GM21367 (cell line): ENCODE data around the gene MCM5.
"Not testable (repeated sequence)": the region's sequence is repeated elsewhere in the genome, so short reads cannot be mapped to it uniquely, and the experiment has no call there.

Source experiments
- ATAC-seq: cut with Tn5 transposase; IDR thresholded peaks from one replicate; pipeline ENCODE4 v1.9.1; 2021; ENCODE audit not compliant: unreplicated experiment

The MCM5 gene

DNA sequence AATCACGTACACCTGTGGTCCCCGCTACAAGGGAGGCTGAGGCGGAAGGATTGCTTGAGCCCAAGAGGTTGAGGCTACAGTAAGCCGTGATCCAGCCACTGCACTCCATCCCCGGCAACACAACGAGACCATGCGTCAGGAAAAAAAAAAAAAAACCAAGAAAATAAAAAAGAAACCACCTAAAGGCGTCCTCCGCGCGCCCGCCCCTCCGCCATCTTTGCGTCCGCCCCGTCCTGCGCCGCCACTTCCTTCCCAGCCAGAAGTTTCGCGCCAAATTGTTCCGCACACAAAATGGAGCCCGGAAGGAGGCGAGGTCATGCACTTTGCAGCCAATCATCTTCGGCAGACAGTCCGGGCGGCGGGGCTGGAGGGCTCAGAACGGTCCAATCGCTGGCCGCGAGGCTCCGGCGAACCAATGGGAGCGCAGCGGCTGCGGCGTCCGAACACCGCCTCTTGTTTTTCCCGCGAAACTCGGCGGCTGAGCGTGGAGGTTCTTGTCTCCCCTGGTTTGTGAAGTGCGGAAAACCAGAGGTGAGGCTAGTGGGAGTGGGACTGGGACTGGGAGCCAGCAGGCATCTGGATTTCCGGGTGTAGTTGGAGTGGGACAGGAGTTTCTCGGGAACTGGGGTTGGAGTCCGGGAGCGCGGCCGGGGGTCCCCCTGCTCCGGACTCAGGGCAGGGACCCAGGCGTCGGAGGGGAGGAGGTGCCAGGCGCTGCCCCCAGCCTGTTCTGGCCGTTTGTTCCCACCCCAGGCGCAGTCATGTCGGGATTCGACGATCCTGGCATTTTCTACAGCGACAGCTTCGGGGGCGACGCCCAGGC lies at the start of gene MCM5:
Gene MCM5, plus strand, starts transcription at position 463 of the 823 bp plus-strand sequence. Its CDS starts 299 bp downstream, at position 762.
- peak; percentile 78 for ATAC-seq

DNA sequence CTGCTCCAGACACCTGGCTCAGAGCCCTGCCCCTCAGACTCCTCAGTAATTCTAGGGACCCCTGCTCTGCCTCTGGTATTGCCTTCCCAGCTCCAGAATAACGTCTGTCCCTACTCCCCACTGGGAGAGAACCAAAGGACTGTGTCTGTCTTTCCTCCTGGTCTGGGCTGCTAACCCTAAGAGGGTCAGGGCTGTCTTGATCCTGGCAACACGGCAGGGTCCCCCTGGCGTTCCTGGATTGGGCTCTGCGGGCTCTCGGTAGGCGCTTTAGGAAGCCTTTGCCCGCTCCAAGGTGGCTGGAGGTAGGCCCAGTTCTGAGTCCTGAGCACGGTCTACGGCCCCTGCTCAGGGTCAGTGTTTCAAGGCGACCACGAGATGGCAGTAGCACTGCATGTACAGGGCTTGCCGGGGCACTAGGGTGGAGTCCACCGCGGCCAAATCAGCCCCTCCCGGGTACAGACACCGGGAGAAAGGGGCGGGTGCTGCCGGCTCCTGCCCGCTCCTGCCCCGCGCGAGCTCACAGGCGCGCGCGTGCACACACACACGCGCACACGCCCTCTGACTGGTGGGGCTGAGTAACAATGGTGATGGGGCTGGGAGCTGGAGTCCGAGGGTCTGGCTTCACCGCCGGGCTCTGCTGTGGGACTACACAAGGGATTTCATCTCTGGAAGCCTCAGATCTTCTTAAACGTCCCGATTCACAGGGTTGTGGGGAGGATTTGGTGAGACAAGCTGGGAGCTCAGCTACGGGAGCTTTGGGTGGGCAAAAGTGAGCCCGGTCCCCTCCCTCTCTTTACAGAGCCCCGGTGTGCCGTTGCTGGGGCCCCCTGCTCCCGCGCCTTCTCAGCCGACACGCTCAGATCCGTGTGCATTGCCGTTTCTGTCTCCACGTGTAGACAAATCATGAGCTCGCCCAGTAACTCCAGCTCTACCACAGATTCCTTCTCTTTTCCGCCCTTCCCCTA lies 49.1 kb upstream of the MCM5 start:
- peak; percentile 64 for ATAC-seq

DNA sequence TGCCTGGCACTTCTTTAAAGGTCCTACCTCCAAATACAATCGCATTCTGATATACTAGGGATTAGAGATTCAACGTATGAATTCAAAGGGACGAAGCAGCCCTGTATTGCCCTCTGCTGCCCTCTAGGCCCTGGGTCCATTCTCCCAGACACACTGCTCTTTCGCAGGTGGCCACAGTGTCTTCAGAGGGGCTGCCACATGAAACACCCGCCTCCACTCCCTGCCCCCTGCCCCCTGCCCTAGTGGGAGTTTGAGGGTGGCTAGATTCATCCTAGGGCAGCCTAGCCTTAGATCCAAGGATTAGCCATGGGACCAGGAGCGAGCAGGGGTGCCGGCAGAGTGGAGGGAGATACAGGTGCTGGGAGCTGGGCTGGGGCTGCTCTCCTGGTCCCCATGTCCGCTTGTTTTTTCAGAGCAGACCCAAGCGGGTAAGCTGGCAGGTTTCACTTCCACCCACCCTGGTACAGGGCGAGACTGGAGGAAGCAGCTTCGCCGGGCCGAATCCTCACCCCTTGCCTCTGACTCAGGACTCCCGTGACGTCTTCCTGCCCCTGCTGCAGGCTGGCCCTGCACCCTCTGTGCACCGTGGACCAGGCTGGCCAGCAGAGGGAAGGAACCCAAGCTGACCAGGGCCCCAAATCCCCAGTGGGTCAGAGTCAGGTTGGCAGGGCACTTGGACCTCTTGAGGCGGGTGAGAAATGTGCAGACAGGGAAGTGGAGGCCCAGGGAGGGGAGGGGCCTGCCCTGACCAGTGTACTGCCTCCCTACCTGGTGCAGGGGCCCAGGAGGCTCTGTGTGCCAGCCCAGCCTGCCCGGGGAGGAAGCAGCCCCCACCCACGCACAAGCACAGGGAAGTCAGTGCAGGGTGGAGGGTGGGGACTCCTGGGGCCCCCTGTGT lies 47.5 kb upstream of the MCM5 start:
- no peak for ATAC-seq

DNA sequence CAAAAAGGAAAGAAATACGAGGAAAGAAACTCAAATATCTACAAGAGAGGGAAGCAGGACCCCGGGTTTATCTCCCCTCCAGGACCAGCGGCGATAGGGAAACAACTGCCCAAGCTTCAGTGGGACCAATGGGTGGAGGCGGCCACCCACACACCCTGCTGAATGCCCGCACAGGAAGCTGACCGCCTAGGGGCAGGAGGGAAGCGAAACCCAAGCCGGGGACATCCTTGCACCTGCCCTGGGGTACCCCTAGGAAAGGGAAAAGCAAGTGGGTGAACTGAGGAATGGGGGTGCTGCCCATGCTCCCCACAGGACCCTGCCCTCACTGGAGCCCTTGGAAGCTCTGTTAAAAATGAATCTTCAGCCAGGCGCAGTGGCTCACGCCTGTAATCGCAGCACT lies 46.6 kb upstream of the MCM5 start:
- ATAC-seq = no peak

DNA sequence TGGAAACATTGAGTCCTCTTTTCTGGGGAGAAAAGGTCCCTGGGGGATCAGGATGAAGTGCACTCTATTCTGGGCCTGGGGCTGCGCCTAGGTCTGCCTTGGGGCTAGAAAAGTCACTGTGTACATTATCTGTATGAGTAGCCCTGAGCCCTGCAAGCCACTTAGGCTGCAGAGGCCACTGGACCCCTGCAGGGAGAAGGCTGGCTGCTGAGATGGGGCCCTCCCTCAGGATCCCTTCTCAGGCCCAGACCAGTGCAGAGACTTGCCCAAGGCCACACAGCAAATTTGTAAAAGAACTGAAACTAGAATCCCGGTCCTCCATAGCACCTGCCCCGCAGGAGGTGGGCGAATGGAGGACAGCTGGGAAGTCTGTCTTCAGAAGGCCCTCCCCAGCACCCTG lies 45.9 kb upstream of the MCM5 start:
- no peak for ATAC-seq

DNA sequence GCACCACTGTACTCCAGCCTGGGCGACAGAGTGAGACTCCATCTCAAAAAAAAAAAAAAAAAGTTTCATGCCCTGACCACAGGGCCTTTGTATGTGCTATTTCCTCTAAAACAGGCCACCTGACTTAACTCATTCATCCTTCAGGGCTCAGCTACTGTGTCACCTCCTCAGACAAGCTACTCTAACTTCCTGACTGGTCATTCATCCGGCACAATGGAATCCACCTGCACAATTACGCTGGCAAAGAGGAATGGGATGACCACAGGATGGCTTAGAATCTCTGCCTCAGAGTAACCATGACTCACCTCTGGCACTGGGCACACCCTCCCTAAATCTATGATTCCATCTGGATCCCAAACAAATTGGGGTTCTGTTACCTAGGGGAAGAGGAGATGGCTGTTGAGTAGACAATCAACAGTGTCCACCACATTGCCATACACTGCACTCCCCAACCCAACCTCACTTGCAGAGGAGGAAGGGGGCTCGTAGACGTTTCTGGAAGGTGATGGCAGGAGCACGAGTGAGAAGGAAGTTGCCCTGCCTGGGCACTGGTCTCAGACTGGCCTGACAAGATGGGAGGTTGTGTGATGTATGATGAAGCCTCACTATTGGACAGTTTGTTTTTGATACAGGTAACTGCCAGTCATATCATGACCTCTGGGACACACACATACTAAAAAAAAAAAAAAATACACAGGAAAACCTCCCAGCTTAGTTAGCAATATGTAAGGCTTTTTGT lies 41.9 kb upstream of the MCM5 start:
- ATAC-seq = no peak

DNA sequence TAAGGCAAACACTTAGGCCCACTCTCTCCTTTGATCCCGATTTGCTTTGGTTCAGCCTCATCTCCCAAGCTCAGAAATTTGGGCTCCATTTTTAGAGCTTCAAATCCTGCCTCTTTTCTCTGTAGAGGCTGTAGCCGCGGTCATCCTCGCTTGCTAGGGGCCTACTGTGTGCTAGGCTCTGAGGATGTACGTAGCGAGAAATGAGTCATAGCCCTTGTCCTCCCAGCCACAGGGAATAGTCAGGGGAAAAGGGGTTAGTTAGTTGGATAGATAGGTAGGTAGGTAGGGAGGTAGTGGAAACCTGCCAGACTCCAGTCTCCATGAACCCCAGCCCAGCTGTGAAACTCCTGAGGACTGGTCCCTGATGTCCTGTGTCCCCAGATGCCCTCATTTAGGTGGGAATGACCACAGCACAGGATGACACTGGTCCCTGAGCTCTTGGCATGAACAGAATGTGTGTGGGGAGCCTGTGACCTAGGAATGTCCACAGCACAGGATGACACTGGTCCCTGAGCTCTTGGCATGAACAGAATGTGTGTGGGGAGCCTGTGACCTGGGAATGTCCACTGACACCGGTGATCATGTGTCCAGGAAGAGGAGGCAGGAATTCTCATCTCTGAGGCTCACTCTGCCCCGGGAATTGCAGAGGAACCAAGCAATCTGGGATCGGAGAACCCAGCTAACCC lies 40.4 kb upstream of the MCM5 start:
- no peak for ATAC-seq

DNA sequence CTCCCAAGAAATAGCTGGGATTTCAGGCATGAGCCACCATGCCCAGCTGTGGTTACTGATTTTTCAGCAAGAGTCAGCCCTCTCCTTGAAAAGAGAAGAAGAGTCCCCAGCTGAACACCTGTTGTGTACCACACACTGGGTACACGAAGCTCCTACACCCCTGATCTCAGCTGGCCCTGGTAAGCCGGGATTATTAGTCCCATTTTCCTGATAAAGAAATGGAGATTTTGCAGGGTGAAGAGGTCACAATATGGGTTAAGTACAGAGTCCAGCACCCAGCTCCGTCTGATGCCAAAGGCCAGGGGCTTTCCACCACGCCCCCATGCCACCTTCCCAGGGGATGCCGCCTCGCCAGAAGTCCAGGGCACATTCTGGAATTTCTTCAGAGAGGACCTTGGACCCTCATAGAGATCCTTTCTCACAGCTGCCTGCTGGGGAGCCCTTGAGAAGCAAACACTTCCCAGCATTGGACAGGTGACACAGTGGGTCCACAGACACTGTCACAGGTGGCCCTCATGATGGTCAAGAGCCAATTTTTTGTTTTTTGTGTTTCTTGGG lies 38.9 kb upstream of the MCM5 start:
- ATAC-seq = no peak

DNA sequence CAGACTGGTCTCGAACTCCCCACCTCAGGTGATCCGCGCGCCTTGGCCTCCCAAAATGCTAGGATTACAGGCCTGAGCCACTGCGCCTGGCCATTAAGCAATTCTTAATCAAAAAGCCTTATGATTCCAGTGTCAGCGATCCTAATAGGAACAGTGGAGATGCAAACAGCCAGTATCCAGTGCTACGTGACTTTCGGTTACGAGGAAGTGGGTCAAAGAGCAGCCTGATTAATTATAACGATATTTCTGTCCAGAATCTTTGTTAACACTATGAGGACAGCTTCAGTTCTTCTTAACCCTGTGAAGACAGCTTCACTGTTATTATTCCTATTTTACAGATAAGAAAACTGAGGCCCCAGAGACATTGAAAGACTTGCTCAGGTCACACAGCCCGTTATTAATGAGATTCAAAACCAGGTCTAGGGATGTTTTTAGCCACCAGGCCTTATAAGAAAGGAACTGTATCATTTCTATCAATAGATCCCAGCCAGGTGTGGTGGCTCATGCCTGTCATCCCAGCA lies 36.3 kb upstream of the MCM5 start:
- no peak for ATAC-seq

DNA sequence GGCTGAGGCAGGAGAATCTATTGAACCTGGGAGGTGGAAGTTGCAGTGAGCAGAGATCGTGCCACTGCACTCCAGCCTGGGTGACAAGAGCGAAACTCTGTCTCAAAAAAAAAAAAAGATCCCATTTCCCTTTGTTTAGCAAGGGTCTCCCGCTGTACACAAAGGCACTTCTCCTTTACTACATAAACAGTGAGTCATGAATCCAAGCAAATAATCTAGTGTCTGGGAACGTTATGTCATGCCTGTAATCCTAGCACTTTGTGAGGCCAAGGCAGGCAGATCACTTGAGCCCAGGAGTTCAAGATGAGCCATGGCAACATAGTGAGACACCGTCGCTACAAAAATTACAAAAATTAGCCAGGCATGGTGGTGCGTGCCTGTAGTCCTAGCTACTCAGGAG lies 35.7 kb upstream of the MCM5 start:
- not testable (repeated sequence) for ATAC-seq

DNA sequence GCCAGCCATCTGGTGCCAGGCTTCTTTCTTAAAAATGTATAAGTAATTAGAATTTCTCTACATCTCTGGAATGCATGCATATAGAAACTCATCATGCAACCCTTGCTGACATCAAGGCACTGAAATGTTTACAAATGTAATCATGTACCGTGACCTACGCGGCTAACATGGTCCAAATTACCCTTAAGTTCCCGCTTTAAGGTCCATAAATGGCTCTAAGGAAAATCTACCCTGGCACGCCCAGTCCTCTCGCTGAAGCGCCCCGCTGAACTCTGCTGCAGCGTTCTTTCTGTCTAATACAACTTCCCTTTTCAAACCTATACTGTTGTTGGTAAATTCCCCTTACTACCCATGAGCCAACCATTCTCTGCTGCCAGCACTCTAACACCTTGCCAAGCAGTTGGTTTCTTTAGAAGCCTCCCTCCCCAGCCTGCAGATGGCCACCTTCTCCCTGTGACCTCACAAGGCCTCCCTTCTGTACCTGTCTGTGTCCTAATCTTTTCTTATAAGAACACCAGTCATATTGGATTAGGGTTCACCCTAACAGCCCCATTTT lies 32.5 kb upstream of the MCM5 start:
- ATAC-seq = no peak

DNA sequence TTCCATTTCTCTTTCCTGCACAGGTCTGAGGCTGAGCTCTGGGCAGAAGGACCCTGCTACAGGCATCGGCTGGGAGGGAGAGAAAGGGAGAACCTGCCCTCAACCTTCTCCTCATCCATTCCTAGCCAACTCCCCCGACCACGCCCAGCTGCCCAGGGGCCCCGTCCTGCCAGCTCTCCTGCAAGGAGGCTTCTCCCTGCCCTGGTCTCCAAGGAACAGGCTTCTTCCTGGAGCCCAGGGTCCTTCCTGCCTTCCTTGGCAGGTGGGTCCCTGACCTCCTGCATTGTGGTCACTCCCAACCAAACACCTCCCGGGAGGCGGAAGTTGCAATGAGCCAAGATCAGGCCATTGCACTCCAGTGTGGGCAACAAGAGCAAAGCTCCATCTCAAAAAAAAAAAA lies 31.6 kb upstream of the MCM5 start:
- ATAC-seq = no peak

DNA sequence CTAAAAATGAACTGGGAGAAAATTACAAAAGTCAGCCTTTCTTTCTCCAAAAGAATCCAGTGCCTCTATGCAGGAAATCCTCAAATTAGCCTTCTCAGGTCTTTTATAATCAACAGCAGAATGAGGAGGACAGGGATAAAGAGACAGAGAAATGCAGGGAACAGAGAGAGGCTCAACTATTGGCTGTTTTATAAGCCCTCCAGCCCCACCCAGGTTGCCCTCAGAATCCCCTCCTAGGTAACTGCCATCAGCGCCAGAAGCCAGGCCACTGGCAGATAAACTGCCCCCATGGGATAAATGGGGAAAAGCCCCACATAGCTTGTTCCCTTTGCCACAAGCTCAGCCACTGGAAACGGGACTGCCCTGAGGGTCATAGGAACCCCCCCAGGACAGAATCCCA lies 29.9 kb upstream of the MCM5 start:
- ATAC-seq = no peak

DNA sequence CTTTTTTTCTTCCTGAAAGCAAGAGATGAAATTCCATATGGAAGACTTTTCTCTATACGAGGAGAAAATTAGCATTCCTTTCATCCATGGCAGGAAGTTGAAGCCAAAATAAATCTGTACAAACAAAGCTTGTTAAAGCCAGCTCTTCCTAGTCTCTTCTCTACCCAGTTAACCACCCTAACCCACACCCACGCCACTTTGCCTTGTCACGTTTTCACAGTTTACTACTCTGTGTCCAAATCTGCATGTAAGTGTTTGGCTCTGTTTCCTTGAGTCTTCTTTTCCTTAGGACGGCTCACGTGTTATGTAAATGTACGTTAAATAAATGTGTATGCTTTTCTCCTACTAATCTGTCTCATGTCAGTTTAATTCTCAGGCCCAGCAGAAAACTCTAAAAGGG lies 26.2 kb upstream of the MCM5 start:
- no peak for ATAC-seq

DNA sequence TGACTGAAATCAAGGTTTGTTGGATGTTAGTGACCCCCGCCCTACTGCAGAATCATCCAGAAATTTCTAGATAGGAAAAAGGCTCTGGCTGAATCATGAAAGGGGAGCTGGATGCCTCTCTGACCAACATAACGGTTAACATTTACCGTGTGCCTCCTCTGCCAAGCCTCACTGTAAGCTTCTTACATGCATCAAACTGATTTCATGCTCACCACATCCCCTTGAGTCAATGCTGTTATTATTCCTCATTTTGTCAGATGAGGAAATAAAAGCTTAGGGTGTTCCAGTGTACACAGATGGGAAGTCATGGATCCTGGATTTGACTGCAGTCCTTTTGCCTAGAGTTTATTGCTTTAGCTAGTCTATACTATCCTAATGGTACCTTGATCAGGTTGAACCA lies 24.9 kb upstream of the MCM5 start:
- ATAC-seq = no peak

DNA sequence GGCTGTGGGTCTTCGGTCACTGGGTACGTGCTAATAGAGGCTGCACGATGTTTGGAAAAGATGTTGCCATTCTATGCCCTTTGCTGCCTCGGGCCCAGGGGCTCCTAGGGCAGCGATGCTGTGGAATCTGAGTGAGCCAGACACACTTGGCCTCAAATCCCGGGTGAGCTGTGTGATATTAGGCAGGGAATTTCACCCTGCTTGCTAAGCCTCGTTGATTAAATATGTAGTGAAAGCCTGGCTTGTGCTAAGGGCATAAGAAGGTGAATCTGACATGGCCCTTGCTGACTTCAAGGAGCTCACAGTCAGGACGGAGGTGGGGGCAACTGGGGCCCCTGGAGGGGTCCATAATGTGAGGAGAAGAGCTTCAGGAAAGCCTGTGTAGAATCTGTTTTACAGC lies 24.4 kb upstream of the MCM5 start:
- no peak for ATAC-seq

DNA sequence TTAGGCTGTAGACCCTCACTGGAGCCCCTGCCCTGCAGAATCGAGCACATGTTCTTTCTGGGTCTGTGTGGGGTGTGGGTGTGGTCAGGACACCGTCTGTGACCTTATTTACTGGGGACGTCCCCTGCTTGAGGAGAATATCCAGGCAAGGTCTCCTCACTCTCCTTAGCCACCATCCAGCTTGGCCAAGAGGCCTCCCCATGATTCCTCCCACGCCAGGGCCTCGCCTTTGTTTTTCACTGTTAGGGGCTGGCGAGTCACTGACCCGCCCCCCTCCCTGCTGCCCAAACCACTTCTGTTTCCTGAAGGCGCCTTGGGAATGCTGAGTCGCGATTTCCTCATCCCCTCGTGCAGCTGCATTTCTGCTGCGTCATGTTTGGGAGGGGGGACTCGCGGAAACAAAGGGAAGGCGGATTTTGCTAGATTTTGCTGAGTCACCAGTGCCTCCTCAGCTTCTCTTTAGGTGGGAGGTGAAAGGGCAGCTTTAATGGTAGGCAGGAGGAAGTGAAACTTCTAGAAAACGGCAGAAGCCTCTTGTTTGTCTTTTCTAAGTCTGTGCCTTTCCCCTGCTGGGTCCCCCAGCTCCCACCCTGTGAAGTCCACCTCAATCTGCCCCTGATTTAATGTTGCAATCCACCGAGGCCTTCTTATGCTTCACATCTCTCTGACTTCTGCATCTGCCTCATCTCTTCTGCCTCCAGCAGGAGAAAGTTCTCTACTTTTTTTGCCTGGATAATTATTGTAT lies 23.0 kb upstream of the MCM5 start:
- peak; percentile 54 for ATAC-seq

DNA sequence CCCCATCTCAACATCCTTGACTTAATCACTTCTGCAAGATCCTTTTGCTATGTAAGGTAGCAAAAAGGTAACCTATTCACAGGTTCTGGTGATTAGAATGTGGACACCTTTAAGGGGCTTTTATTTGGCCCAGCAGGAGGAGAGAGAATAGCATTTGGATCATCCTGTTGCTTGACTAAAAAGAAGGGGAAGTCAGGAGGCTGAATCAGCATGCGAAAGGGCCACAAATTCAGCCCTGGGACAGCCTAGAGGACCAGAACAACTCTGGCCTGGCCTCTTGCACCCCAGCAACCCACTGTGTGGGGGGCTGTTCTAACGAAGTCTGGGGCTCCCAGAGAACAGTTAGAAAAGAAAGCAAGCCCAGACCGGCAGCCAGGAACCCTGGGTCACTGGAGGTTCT lies 22.2 kb upstream of the MCM5 start:
- no peak for ATAC-seq
